Neutrophil (primary cell): ENCODE results near the gene PRR29.
"Not testable (repeated sequence)": the region's sequence is repeated elsewhere in the genome, so short reads cannot be mapped to it uniquely, and the experiment has no call there.

Experiments
- H3K27ac ChIP-seq: fragments of 200-600 bp; sonication (generic); 2 replicates; pipeline ENCODE4 v1.5.1; 2016; ENCODE audit warnings: mild to moderate bottlenecking, moderate library complexity
- H3K27me3 ChIP-seq: fragments of 200-600 bp; sonication (generic); 2 replicates; pipeline ENCODE4 v1.6.0; 2016; ENCODE audit warnings: mild to moderate bottlenecking
- H3K36me3 ChIP-seq: fragments of 200-600 bp; sonication (generic); 2 replicates; pipeline ENCODE4 v1.5.1; 2017
- H3K4me1 ChIP-seq, 2 experiments: fragments of 200-600 bp in 1 of 2; sonication (generic) in 1 of 2; 1 replicate in 1 of 2; 2 replicates in 1 of 2; pipeline versions ENCODE4 v1.5.1 to v1.6.1; 2013 to 2016; ENCODE audit warnings: low read depth in 1 of 2, low read length in 1 of 2, mild to moderate bottlenecking in 1 of 2, moderate library complexity in 1 of 2; ENCODE audit not compliant: control insufficient read depth in 1 of 2, insufficient read depth in 1 of 2
- H3K4me3 ChIP-seq, 2 experiments: fragments of 200-600 bp in 1 of 2; sonication (generic) in 1 of 2; 1 replicate in 1 of 2; 2 replicates in 1 of 2; pipeline ENCODE4 v1.5.1; 2013 to 2016; ENCODE audit warnings: low read depth in 1 of 2, low read length in 1 of 2, mild to moderate bottlenecking in 1 of 2, moderate library complexity in 1 of 2
- H3K9me3 ChIP-seq: fragments of 200-600 bp; sonication (generic); 2 replicates; pipeline ENCODE4 v1.5.1; 2016
- TF ChIP-seq, protein P1 (sequence below): fragments of 200-600 bp; sonication (generic); IDR thresholded peaks from 2 replicates; pipeline ENCODE4 v1.5.1; 2016; ENCODE audit warnings: antibody characterized with exemption

PRR29 gene

DNA sequence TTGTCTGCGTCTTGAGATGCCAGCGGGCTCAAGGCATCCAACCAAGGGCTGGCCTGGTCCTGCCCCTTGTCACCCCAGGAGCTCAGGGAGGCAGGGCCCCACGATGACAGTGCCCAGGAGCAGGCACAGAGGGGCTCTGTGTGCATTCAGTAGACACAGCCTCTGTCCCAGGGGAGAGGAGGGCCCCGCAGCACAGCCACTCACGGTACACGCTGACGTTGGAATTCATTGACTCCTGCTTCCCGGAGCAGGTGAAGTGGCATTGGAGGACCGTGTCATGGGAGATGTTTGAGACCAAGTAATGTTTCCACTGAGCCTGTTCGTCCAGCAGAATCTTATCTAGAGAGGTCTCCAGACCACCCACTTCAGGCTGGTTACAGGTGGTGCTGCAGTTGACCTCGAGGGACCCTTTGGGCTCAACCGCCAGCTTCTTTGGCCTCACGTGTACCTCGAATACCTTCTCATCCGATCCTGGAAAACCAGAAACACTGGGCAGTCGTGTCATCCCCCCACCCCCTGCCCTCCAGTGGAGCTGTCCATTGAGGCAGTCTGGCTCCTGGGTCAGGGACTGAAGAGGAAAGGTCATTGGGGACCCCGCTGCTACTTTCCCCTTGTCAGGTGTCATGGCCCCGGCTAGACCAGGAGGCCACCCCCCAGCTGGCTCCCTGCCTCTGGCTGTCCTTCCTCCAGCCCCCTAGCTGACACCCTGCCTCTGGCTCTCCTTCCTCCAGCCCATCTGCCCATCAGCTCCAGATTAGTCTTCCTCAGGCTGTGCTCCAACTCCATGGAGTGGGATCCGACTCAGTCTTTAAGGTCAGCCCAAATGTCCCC is 7.0 kb downstream of the PRR29 start:
- H3K27ac ChIP-seq = no peak overlapping the region
- peaks cover 8% of the 10 kb centered on the region for H3K27me3 ChIP-seq
- peaks cover 7 to 8% of the 10 kb centered on the region in 2 experiments for H3K4me1 ChIP-seq
- TF ChIP-seq, protein P1, sequence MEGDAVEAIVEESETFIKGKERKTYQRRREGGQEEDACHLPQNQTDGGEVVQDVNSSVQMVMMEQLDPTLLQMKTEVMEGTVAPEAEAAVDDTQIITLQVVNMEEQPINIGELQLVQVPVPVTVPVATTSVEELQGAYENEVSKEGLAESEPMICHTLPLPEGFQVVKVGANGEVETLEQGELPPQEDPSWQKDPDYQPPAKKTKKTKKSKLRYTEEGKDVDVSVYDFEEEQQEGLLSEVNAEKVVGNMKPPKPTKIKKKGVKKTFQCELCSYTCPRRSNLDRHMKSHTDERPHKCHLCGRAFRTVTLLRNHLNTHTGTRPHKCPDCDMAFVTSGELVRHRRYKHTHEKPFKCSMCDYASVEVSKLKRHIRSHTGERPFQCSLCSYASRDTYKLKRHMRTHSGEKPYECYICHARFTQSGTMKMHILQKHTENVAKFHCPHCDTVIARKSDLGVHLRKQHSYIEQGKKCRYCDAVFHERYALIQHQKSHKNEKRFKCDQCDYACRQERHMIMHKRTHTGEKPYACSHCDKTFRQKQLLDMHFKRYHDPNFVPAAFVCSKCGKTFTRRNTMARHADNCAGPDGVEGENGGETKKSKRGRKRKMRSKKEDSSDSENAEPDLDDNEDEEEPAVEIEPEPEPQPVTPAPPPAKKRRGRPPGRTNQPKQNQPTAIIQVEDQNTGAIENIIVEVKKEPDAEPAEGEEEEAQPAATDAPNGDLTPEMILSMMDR = no peak
- H3K9me3 ChIP-seq = no peaks in the 10 kb centered on the region
- H3K36me3 ChIP-seq = no peaks in the 10 kb centered on the region
- H3K4me3 ChIP-seq = no peak overlapping the region

DNA sequence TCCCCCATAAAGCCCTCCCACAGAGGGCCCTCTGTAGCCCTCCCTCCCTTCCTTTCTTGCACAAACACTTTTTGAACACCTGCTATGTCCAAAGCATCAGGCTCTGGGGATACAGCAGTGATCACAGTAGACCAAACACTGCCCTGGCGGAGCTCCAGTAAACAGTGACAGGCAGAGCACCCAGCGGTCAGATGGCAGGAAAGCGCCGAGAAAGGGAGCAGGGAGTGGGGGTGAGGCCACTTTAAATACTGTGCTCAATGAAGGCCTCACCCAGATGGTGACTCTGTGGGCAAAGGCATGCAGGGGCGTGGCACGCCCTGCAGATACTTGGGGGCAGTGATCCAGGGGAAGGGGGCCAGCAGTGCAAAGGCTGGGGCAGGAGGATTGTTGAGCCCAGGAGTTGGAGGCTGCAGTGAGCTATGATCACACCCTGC is 7.6 kb downstream of the PRR29 start:
- peaks cover 7 to 8% of the 10 kb centered on the region in 2 experiments for H3K4me1 ChIP-seq

DNA sequence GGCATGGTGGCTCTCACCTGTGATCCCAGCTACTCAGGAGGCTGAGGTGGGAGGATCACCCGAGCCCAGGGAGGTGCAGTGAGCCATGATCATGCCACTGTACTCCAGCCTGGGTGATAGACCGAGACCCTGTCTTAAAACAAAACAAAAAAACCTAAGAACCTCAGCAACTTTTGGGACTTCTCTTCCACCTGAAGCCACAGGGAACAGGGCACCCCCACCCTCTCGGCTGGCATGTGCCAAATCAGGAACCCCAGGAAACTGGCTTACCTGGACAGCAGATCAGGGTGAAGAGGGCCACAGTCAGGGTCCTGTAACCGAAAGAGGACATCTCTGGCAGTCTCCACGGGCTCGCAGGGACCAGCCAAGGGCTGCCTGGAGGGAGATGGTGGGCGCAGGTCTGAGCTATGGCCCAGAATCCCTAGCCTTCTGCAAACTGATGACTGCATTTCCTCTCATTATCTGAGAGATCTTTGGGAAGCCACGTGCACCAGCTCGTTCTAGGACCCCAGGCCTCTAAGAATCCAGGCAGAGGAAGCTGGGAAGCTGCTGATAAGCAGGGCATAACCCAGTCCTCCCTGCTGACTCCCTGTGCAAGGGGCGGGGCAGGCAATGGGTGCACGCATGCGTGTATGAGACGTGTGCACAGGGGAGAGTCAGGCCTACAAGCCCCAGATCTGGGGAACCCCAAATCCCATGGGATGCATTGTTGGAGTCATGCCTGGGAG is 8.4 kb downstream of the PRR29 start:
- no peak overlapping the region for H3K27ac ChIP-seq
- TF ChIP-seq, protein P1 = no peak

More for the DNA sequence above, 7.6 kb downstream of the PRR29 start:
- Histone ChIP-seq H3K4me3 (no peak overlapping the region), H3K27ac (no peak overlapping the region), H3K36me3 (no peaks in the 10 kb centered on the region), H3K27me3 (peaks cover 6% of the 10 kb centered on the region), H3K9me3 (no peaks in the 10 kb centered on the region)
- TF ChIP-seq, protein P1 = no peak

DNA sequence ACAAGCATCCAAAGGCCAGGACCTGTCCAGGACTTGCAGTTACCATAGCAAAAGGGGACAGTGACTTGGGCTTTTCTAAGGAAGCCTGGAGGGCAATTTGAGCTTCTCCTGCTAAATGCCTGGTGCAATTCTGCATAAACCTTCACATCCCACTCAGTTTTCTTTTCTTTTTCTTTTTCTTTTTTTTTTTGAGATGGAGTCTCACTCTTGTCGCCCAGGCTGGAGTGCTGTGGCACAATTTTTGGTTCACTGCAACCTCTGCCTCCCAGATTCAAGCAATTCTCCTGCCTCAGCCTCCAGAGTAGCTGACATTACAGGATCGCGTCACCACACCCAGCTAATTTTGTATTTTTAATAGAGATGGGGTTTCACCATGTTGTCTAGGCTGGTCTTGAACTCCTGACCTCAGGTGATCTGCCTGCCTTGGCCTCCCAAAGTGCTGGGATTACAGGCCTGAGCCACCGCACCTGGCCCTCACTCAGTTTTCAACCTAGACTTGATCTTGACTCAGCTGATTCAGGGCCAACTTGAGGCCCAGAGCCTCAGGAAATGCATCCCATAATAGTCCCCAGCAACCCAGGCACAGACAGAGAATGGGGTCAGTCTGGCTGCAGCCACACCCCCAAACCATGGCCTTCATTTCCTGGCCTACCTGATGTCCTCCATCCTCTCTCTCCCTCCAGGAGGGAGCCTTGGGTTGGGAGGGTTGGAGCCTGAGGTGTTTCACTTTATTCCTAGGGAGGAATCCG is 9.1 kb downstream of the PRR29 start:
- H3K4me3 ChIP-seq, H3K9me3 ChIP-seq, H3K27ac ChIP-seq, H3K4me1 ChIP-seq, H3K36me3 ChIP-seq, H3K27me3 ChIP-seq: not testable (repeated sequence)

More for the DNA sequence above, 8.4 kb downstream of the PRR29 start:
- Histone ChIP-seq H3K4me1 (peaks cover 7 to 8% of the 10 kb centered on the region in 2 experiments), H3K9me3 (no peaks in the 10 kb centered on the region), H3K4me3 (no peak overlapping the region), H3K27me3 (no peaks in the 10 kb centered on the region), H3K36me3 (no peaks in the 10 kb centered on the region)

DNA sequence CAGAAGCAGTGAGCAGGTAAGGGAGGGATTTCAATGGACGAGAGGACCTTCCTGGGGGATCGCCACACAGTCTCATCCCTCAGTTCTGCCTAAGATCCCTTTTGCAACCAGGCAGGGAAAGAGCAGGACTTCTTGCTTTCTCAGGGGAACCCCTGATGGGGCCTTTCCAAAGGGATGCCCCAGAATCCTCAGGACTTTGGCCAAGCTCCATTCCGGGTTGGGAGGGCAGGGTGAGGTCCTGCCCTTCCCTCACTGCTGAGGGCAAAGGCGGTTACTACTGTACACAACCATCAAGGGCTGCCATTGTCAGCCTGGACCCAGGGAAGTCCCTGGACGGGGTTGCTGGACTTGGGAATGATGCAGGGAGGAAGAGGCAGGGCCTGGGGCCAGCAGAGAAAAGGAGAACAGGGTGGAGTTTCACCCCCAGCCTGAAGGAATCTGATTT is 9.7 kb downstream of the PRR29 start:
- Histone ChIP-seq H3K4me3 (no peak overlapping the region), H3K9me3 (no peaks in the 10 kb centered on the region), H3K27ac (no peak overlapping the region), H3K4me1 (peaks cover 7 to 8% of the 10 kb centered on the region in 2 experiments), H3K27me3 (no peaks in the 10 kb centered on the region), H3K36me3 (no peaks in the 10 kb centered on the region)
- TF ChIP-seq, protein P1 = no peak
